ENCODE data around the gene FREM2. TPM values are rescaled to one million over a fixed set of nuclear protein-coding genes. Genes with fewer than 3 reads are reported as not detected.

Gene FREM2
- total RNA-seq, 1 experiment from 2014 or later = 0.05 TPM

DNA sequence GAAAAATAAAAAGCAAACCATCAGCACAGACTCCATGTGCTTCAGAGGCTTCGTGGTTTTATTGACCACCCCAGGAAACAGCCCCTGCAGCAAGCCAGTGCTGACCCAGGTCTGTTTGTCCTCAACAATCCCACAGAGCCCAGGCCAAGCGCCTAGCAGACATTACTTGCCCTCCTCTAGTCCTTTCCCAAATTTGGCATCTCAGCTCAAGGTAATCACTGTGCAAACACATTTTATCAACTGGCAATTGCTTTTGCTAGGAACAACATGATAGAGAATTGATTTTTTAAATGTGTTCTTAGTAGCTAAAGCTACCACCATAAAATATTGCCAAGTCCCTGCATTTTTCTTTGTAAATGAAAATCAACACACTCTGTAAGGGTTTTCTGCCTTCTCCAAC lies 182.0 kb downstream of the FREM2 start:
- intact Hi-C loops (cut with micrococcal nuclease) = no loop called here
- Histone ChIP-seq H3K27me3 (ENCODE audit: insufficient read depth, low read length) (no peaks in the 10 kb centered on the region; the same call in none of the 2 replicates), H2AFZ (ENCODE audit: low read depth, low read length, poor library complexity, severe bottlenecking) (no peak overlapping the region), H3K9ac (ENCODE audit: low read length) (no peak overlapping the region), H4K20me1 (ENCODE audit: insufficient read depth) (no peaks in the 10 kb centered on the region), H3K9me3 (ENCODE audit: control insufficient read depth in 1 of 2, insufficient read depth in 1 of 2, low read depth in 1 of 2, low read length in 2 of 2) (no peaks in the 10 kb centered on the region), H3K4me3 (replicated peaks in 1 of 2; ENCODE audit: low read depth in 1 of 2, low read length in 2 of 2) (no peak overlapping the region), H3K79me2 (ENCODE audit: insufficient read depth, low read length) (no peaks in the 10 kb centered on the region), H3K27ac (ENCODE audit: low read depth, low read length) (no peak overlapping the region), H3K4me1 (ENCODE audit: control insufficient read depth in 1 of 2, insufficient read depth in 2 of 2, low read length in 2 of 2) (no peaks in the 10 kb centered on the region), H3K4me2 (ENCODE audit: low read length) (no peak overlapping the region), H3K36me3 (ENCODE audit: control insufficient read depth in 1 of 2, insufficient read depth in 2 of 2, low read length in 2 of 2) (no peaks in the 10 kb centered on the region), H3K9me2 (ENCODE audit: insufficient read depth) (no peaks in the 10 kb centered on the region)
- ATAC-seq (no peak), DNase-seq (ENCODE audit: low read depth, low spot score) (no peak)
- ChIA-PET CTCF (no interaction called here), RAD21 (ENCODE audit: low non-redundant PET in 1 of 2, low total read pairs in 2 of 2, uncharacterized antibody in 2 of 2, unreplicated experiment in 2 of 2) (no interaction called here), POLR2A (no interaction called here)
- no TSS peak for BruUV-seq (replicated peaks)
- TF ChIP-seq RAD21 (IDR thresholded peaks at IDR 0.05; ENCODE audit: low read depth) (no peak), ZBTB33 (IDR thresholded peaks at IDR 0.05; ENCODE audit: extremely low read depth, insufficient replicate concordance, low read length) (no peak), CEBPB (IDR thresholded peaks at IDR 0.05; ENCODE audit: low read depth) (no peak), EGR1 (IDR thresholded peaks at IDR 0.05; ENCODE audit: low read depth) (no peak), SRF (IDR thresholded peaks at IDR 0.05; ENCODE audit: low read depth) (no peak), ZFX (IDR thresholded peaks at IDR 0.05) (no peak), CTCF (IDR thresholded peaks at IDR 0.05 in 2 of 3, conservative IDR thresholded peaks at IDR 0.05 in 1 of 3; ENCODE audit: borderline replicate concordance in 1 of 3, insufficient read depth in 1 of 3, low read depth in 2 of 3, low read length in 2 of 3) (no peak), ATF3 (IDR thresholded peaks at IDR 0.05) (no peak), EZH2phosphoT487 (IDR thresholded peaks at IDR 0.05; ENCODE audit: borderline replicate concordance) (no peak), SIN3A (IDR thresholded peaks at IDR 0.05; ENCODE audit: low read depth) (no peak), EZH2 (IDR thresholded peaks at IDR 0.05) (no peak), JUND (IDR thresholded peaks at IDR 0.05) (no peak), ZNF274 (IDR thresholded peaks at IDR 0.05; ENCODE audit: low read depth, low read length) (no peak), REST (IDR thresholded peaks at IDR 0.05; ENCODE audit: low read depth) (no peak), POLR2AphosphoS5 (IDR thresholded peaks at IDR 0.05; ENCODE audit: low read depth, low read length) (no peak), POLR2A (IDR thresholded peaks at IDR 0.05; ENCODE audit: borderline replicate concordance, extremely low read depth, insufficient read depth, insufficient read length) (no peak), MAX (IDR thresholded peaks at IDR 0.05) (no peak)

Measured in HCT116 (cell line).